Smooth muscle cell (in vitro differentiated cells): Measurements from ENCODE around the gene ADORA3. TPM values are rescaled to one million over a fixed set of nuclear protein-coding genes. Genes with fewer than 3 reads are reported as not detected.

Experiments
- DNase-seq: peaks from one replicate; lab custom pipeline; 2025; ENCODE audit not compliant: unreplicated experiment; lab: John Stamatoyannopoulos, UW
- H2AFZ ChIP-seq: fragments of 200-600 bp; sonication (generic); 2 replicates; pipeline ENCODE4 v1.6.0; 2016; ENCODE audit warnings: antibody characterized with exemption, low read depth, mild to moderate bottlenecking
- H3F3A ChIP-seq: fragments of 200-600 bp; sonication (generic); 2 replicates; pipeline ENCODE4 v1.6.0; 2017; ENCODE audit warnings: antibody characterized with exemption, low read depth
- H3K27ac ChIP-seq: fragments of 200-600 bp; sonication (generic); 2 replicates; pipeline ENCODE4 v1.5.1; 2016; ENCODE audit warnings: low read depth, mild to moderate bottlenecking
- H3K27me3 ChIP-seq: fragments of 200-600 bp; sonication (generic); 2 replicates; pipeline ENCODE4 v1.6.1; 2016; ENCODE audit warnings: low read depth, mild to moderate bottlenecking
- H3K36me3 ChIP-seq: fragments of 200-600 bp; sonication (generic); 2 replicates; pipeline ENCODE4 v1.5.1; 2016; ENCODE audit warnings: low read depth
- H3K4me1 ChIP-seq: fragments of 200-600 bp; sonication (generic); 2 replicates; pipeline ENCODE4 v1.5.1; 2016; ENCODE audit warnings: low read depth
- H3K4me2 ChIP-seq: fragments of 200-600 bp; sonication (generic); 2 replicates; pipeline ENCODE4 v1.6.0; 2016; ENCODE audit warnings: mild to moderate bottlenecking
- H3K4me3 ChIP-seq: fragments of 200-600 bp; sonication (generic); 2 replicates; pipeline ENCODE4 v1.5.1; 2016; ENCODE audit warnings: mild to moderate bottlenecking
- H3K79me2 ChIP-seq: fragments of 200-600 bp; sonication (generic); 2 replicates; pipeline ENCODE4 v1.6.0; 2016; ENCODE audit warnings: low read depth, mild to moderate bottlenecking
- H3K9ac ChIP-seq: fragments of 200-600 bp; sonication (generic); 2 replicates; pipeline ENCODE4 v1.6.0; 2016; ENCODE audit warnings: low read depth
- H3K9me3 ChIP-seq: fragments of 200-600 bp; sonication (generic); replicated peaks from 2 replicates; pipeline ENCODE4 v1.5.1; 2016; ENCODE audit warnings: low read depth
- H4K20me1 ChIP-seq: fragments of 200-600 bp; sonication (generic); 2 replicates; pipeline ENCODE4 v1.6.0; 2016; ENCODE audit warnings: low read depth
- WGBS: methylation state at CpG from one replicate; pipeline ENCODE4 v1.1.7; 2016; ENCODE audit warnings: low lambda C conversion rate; 5-methylcytosine and 5-hydroxymethylcytosine counted together
- polyA plus RNA-seq: library from polyadenylated mRNA; unstranded; fragments of >200 nt; fragmentation: Nextera tagmentation; extraction: Ambion mirVana; gene quantifications from 2 replicates; pipeline ENCODE4 v1.2.1, GENCODE V29; 2016
- small RNA-seq: library from RNA; depleted of rRNA; stranded (forward); fragments of <200 nt; gene quantifications from one replicate; pipeline ENCODE3, GENCODE V24; 2014
- total RNA-seq: library from RNA; depleted of rRNA; stranded (reverse); fragments of >200 nt; gene quantifications from 2 replicates; pipeline ENCODE4 v1.2.3, GENCODE V29; 2014
- TF ChIP-seq, protein P1 (sequence below): fragments of 200-600 bp; sonication (generic); IDR thresholded peaks from 2 replicates; pipeline ENCODE4 v1.5.1; 2017; ENCODE audit warnings: borderline replicate concordance, mild to moderate bottlenecking, antibody characterized with exemption; ENCODE audit not compliant: insufficient read depth, poor library complexity, severe bottlenecking

The ADORA3 gene
- total and polyA plus RNA-seq, 2 experiments from 2014 or later: not detected

DNA sequence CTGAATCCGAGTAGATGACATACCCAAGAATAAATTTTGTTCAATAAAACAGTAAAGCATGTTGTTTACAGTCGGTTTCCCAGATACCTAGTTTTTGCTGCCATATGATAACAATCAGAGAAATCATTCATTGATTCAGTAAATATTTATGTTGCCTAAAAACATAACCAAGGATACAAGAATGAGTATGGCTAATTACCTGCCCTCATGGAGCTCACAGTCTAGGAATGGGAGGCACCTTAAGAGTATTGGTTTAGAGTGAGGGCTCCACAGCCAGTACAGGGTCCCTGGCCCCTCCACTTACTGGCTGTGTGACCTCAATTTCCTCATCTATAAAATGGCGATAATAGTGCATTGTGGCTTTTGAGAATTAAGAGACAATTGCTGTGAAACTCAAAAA is 53.2 kb downstream of the ADORA3 start:
- H3K36me3 ChIP-seq: no peaks in the 10 kb centered on the region
- peak overlapping the region; percentile 84 for H3K27ac ChIP-seq
- H3K4me2 ChIP-seq: peak overlapping the region; percentile 99
- peak overlapping the region; percentile 86 for H2AFZ ChIP-seq
- no peaks in the 10 kb centered on the region for H3K9me3 ChIP-seq
- no peaks in the 10 kb centered on the region for H3K27me3 ChIP-seq
- 64% methylated on average over 3 of the region's 3 CpGs for WGBS
- no peak for DNase-seq
- TF ChIP-seq, protein P1, sequence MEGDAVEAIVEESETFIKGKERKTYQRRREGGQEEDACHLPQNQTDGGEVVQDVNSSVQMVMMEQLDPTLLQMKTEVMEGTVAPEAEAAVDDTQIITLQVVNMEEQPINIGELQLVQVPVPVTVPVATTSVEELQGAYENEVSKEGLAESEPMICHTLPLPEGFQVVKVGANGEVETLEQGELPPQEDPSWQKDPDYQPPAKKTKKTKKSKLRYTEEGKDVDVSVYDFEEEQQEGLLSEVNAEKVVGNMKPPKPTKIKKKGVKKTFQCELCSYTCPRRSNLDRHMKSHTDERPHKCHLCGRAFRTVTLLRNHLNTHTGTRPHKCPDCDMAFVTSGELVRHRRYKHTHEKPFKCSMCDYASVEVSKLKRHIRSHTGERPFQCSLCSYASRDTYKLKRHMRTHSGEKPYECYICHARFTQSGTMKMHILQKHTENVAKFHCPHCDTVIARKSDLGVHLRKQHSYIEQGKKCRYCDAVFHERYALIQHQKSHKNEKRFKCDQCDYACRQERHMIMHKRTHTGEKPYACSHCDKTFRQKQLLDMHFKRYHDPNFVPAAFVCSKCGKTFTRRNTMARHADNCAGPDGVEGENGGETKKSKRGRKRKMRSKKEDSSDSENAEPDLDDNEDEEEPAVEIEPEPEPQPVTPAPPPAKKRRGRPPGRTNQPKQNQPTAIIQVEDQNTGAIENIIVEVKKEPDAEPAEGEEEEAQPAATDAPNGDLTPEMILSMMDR: no peak
- H3K9ac ChIP-seq: peak overlapping the region; percentile 97
- H3F3A ChIP-seq: peaks cover 4% of the 10 kb centered on the region
- H4K20me1 ChIP-seq: peaks cover 21% of the 10 kb centered on the region
- H3K79me2 ChIP-seq: peaks cover 57% of the 10 kb centered on the region
- H3K4me1 ChIP-seq: peaks cover 35% of the 10 kb centered on the region
- H3K4me3 ChIP-seq: peak overlapping the region; percentile 71

DNA sequence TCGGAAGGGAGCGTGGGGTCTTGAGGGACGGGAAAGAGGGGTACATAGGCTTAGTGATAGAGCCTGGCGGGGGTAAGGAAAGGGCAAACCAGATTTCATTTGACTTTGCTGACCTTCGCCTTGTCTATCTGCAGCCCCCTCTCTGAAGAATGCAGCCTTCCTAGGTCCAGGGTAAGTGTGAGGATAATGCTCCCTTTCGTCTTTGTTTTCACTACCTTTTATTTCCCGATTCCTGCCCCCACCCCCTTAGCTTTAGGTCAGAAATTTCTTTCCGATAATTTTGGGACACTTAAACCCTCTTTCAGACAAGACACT is 53.8 kb downstream of the ADORA3 start:
- 3% methylated on average over 8 of the region's 8 CpGs for WGBS
- TF ChIP-seq, protein P1: no peak
- DNase-seq: no peak
- no peaks in the 10 kb centered on the region for H3K9me3 ChIP-seq
- H3F3A ChIP-seq: peaks cover 4% of the 10 kb centered on the region
- no peaks in the 10 kb centered on the region for H3K36me3 ChIP-seq
- peak overlapping the region; percentile 71 for H3K4me3 ChIP-seq
- peak overlapping the region; percentile 84 for H3K27ac ChIP-seq
- H3K4me1 ChIP-seq: peaks cover 35% of the 10 kb centered on the region
- H3K4me2 ChIP-seq: peak overlapping the region; percentile 99
- no peaks in the 10 kb centered on the region for H3K27me3 ChIP-seq
- H3K79me2 ChIP-seq: peaks cover 56% of the 10 kb centered on the region
- peak overlapping the region; percentile 97 for H3K9ac ChIP-seq
- peak overlapping the region; percentile 86 for H2AFZ ChIP-seq
- peaks cover 16% of the 10 kb centered on the region for H4K20me1 ChIP-seq

Small RNA genes lying within 50 kb of the gene (small RNA-seq; reads per million reads assigned to genes)
- not detected for gene RNU6-792P

Other genes with a start within 250 kb of the ADORA3 start
- gene CHIA, start 212.8 kb downstream of the ADORA3 start, total RNA-seq: not detected in 2 replicates
- not detected in 2 replicates for gene CHIA, start 212.8 kb downstream of the ADORA3 start, polyA plus RNA-seq
- 1.3 and 1.4 TPM in 2 replicates for gene OVGP1, start 75.9 kb downstream of the ADORA3 start, total RNA-seq
- gene OVGP1, start 75.9 kb downstream of the ADORA3 start, polyA plus RNA-seq: 0.96 and 1.5 TPM in 2 replicates
- 22.5 and 43.3 TPM in 2 replicates for gene WDR77, start 54.4 kb downstream of the ADORA3 start, total RNA-seq
- 35.0 and 36.7 TPM in 2 replicates for gene WDR77, start 54.4 kb downstream of the ADORA3 start, polyA plus RNA-seq
- gene ATP5PB, start 54.2 kb downstream of the ADORA3 start, total RNA-seq: 289 and 350 TPM in 2 replicates
- 272 and 296 TPM in 2 replicates for gene ATP5PB, start 54.2 kb downstream of the ADORA3 start, polyA plus RNA-seq
- 0.13 TPM in 1 of 2 replicates, not detected in the other for gene C1orf162, start 29.6 kb downstream of the ADORA3 start, total RNA-seq
- gene C1orf162, start 29.6 kb downstream of the ADORA3 start, polyA plus RNA-seq: 0.42 TPM in 1 of 2 replicates, not detected in the other
- gene TMIGD3, start within 50 bp of the ADORA3 start, total RNA-seq: not detected in 2 replicates
- not detected in 2 replicates for gene TMIGD3, start within 50 bp of the ADORA3 start, polyA plus RNA-seq
- gene RAP1A, start 116.2 kb upstream of the ADORA3 start, total RNA-seq: 49.4 and 64.9 TPM in 2 replicates
- gene RAP1A, start 116.2 kb upstream of the ADORA3 start, polyA plus RNA-seq: 36.8 and 39.8 TPM in 2 replicates
- gene INKA2, start 235.8 kb upstream of the ADORA3 start, total RNA-seq: 3.9 TPM in 1 of 2 replicates, not detected in the other
- 1.6 and 1.8 TPM in 2 replicates for gene INKA2, start 235.8 kb upstream of the ADORA3 start, polyA plus RNA-seq